IMR-90 (cell line): ENCODE results near the gene C12orf60. TPM values are rescaled to one million over a fixed set of nuclear protein-coding genes. Genes with fewer than 3 reads are reported as not detected.

Experiments used
- ATAC-seq: fragments of 200-7000 bp; cut with Tn5 transposase; 2 replicates; pipeline ENCODE4 v1.9.1; 2020; ENCODE audit warnings: low read depth, mild to moderate bottlenecking, moderate library complexity
- BruUV-seq: library from RNA; stranded (reverse); fragments of 400-500 nt; replicated peaks from 2 replicates; lab custom pipeline; 2021; lab: Mats Ljungman, UMichigan
- CTCF ChIA-PET: fragments of 300-600 bp; formaldehyde crosslinking; extraction: SDS; loops from one replicate; lab custom pipeline; 2021; ENCODE audit warnings: antibody characterized with exemption; lab: Yijun Ruan, JAX
- POLR2A ChIA-PET: fragments of 300-600 bp; sonication (Branson Sonifier 250); formaldehyde crosslinking; loops from one replicate; lab custom pipeline; 2022; ENCODE audit warnings: antibody characterized with exemption; ENCODE audit not compliant: unreplicated experiment; lab: Charles Lee
- DNase-seq: peaks from one replicate; pipeline ENCODE4 v3.0.0; 2013
- H2AFZ ChIP-seq: replicated peaks from 2 replicates; pipeline ENCODE3; 2013; ENCODE audit warnings: low read length, mild to moderate bottlenecking; ENCODE audit not compliant: poor library complexity
- H2AK5ac ChIP-seq: 2 replicates; pipeline ENCODE4 v1.6.1; 2013; ENCODE audit warnings: low read depth, low read length, inconsistent platforms
- H2AK9ac ChIP-seq: replicated peaks from 2 replicates; pipeline ENCODE3; 2013; ENCODE audit warnings: mild to moderate bottlenecking, low read depth, low read length, moderate library complexity; ENCODE audit not compliant: poor library complexity
- H2BK120ac ChIP-seq: 2 replicates; pipeline ENCODE4 v1.6.1; 2013; ENCODE audit warnings: low read depth, low read length, inconsistent platforms
- H2BK15ac ChIP-seq: 3 replicates; pipeline ENCODE4 v1.6.1; 2013; ENCODE audit warnings: low read depth, low read length, inconsistent platforms
- H2BK20ac ChIP-seq: 2 replicates; pipeline ENCODE4 v1.6.1; 2013; ENCODE audit warnings: low read depth, mild to moderate bottlenecking, inconsistent platforms, low read length, moderate library complexity
- H2BK5ac ChIP-seq: 2 replicates; pipeline ENCODE4 v1.6.1; 2013; ENCODE audit warnings: mild to moderate bottlenecking, low read depth, low read length, inconsistent platforms; ENCODE audit not compliant: poor library complexity, severe bottlenecking
- H3K14ac ChIP-seq: replicated peaks from 2 replicates; pipeline ENCODE4 v1.6.1; 2013; ENCODE audit warnings: low read depth, low read length, inconsistent platforms
- H3K18ac ChIP-seq: 2 replicates; pipeline ENCODE4 v1.6.1; 2013; ENCODE audit warnings: low read depth, low read length, control low read depth
- H3K23ac ChIP-seq: 2 replicates; pipeline ENCODE4 v1.6.1; 2013; ENCODE audit warnings: low read depth, low read length, inconsistent platforms
- H3K27ac ChIP-seq: 2 replicates; pipeline ENCODE4 v1.5.1; 2013; ENCODE audit warnings: mild to moderate bottlenecking, control low read depth, low read length; ENCODE audit not compliant: insufficient read depth
- H3K27me3 ChIP-seq: 2 replicates; pipeline ENCODE4 v1.6.1; 2013; ENCODE audit warnings: low read length; ENCODE audit not compliant: control insufficient read depth, insufficient read depth
- H3K36me3 ChIP-seq: 2 replicates; pipeline ENCODE4 v1.6.1; 2013; ENCODE audit warnings: low read length, mixed read lengths; ENCODE audit not compliant: control insufficient read depth, insufficient read depth
- H3K4ac ChIP-seq: 2 replicates; pipeline ENCODE4 v1.6.1; 2013; ENCODE audit warnings: low read depth, low read length, inconsistent platforms
- H3K4me1 ChIP-seq: 2 replicates; pipeline ENCODE4 v1.6.1; 2013; ENCODE audit warnings: low read length, mixed read lengths; ENCODE audit not compliant: control insufficient read depth, insufficient read depth
- H3K4me2 ChIP-seq: 2 replicates; pipeline ENCODE4 v1.6.1; 2013; ENCODE audit warnings: low read depth, mild to moderate bottlenecking, control low read depth, low read length, moderate library complexity
- H3K4me3 ChIP-seq: 2 replicates; pipeline ENCODE4 v1.5.1; 2013; ENCODE audit warnings: low read depth, mild to moderate bottlenecking, control low read depth, low read length, moderate library complexity; ENCODE audit not compliant: insufficient read depth
- H3K56ac ChIP-seq: 2 replicates; pipeline ENCODE4 v1.6.1; 2013; ENCODE audit warnings: low read length, inconsistent platforms; ENCODE audit not compliant: insufficient read depth; ENCODE audit errors: extremely low read depth
- H3K79me1 ChIP-seq, 2 experiments: 2 replicates each; pipeline ENCODE4 v1.6.1; 2013; ENCODE audit warnings: low read length in 2 of 2, inconsistent platforms in 1 of 2, low read depth in 1 of 2
- H3K9ac ChIP-seq: 2 replicates; pipeline ENCODE4 v1.6.1; 2013; ENCODE audit warnings: low read depth, low read length, control low read depth
- H3K9me1 ChIP-seq: 2 replicates; pipeline ENCODE4 v1.6.1; 2013; ENCODE audit warnings: low read length, inconsistent platforms; ENCODE audit not compliant: insufficient read depth
- H3K9me3 ChIP-seq: 2 replicates; pipeline ENCODE4 v1.6.1; 2013; ENCODE audit warnings: low read length; ENCODE audit not compliant: control insufficient read depth, insufficient read depth
- H4K20me1 ChIP-seq: 2 replicates; pipeline ENCODE4 v1.6.1; 2013; ENCODE audit warnings: low read length, inconsistent platforms; ENCODE audit not compliant: insufficient read depth
- H4K5ac ChIP-seq: 2 replicates; pipeline ENCODE4 v1.6.1; 2013; ENCODE audit warnings: mild to moderate bottlenecking, low read depth, low read length, control low read depth
- H4K8ac ChIP-seq, 2 experiments: 2 replicates each; pipeline ENCODE4 v1.6.1; 2013; ENCODE audit warnings: low read depth in 2 of 2, low read length in 2 of 2, control low read depth in 1 of 2, inconsistent platforms in 1 of 2
- H4K91ac ChIP-seq: 2 replicates; pipeline ENCODE4 v1.6.1; 2013; ENCODE audit warnings: low read depth, low read length, inconsistent platforms; ENCODE audit not compliant: insufficient read depth
- MAFK ChIP-seq: IDR thresholded peaks from 2 replicates; pipeline ENCODE4 v1.6.1; 2012; ENCODE audit warnings: low read depth, low read length, improper control_type of control experiment
- MAZ ChIP-seq: IDR thresholded peaks from 2 replicates; pipeline ENCODE4 v1.6.1; 2012; ENCODE audit warnings: low read depth, mild to moderate bottlenecking, low read length, improper control_type of control experiment, moderate library complexity, borderline replicate concordance
- RAD21 ChIP-seq: IDR thresholded peaks from 2 replicates; pipeline ENCODE4 v1.6.1; 2012; ENCODE audit warnings: low read length, improper control_type of control experiment
- RCOR1 ChIP-seq: IDR thresholded peaks from 2 replicates; pipeline ENCODE4 v1.6.1; 2012; ENCODE audit warnings: mild to moderate bottlenecking, low read length, improper control_type of control experiment; ENCODE audit not compliant: insufficient replicate concordance
- RFX5 ChIP-seq: IDR thresholded peaks from 2 replicates; pipeline ENCODE4 v1.8.0; 2012; ENCODE audit warnings: low read depth, mild to moderate bottlenecking, low read length, moderate library complexity
- dilution Hi-C: fragments of 300-500 bp; cut with HindIII; formaldehyde crosslinking; loops from one replicate; pipeline ENCODE4 v1.14.3; 2018; ENCODE audit warnings: low sequenced_read_pairs; ENCODE audit not compliant: unreplicated experiment
- in situ Hi-C: fragments of 300-500 bp; cut with MboI; formaldehyde crosslinking; loops from 3 replicates; pipeline ENCODE4 v1.14.3; 2019; ENCODE audit warnings: low sequenced_read_pairs, inconsistent platforms, mixed read lengths
- intact Hi-C: fragments of 100-400 bp; cut with micrococcal nuclease; formaldehyde crosslinking; loops from 2 replicates; pipeline ENCODE4 v1.10.0; 2022
- polyA plus RNA-seq, 3 experiments: library from polyadenylated mRNA; depleted of rRNA; stranded (reverse); fragments of >200 nt; gene quantifications; 2 replicates each; pipeline ENCODE4 v1.2.3, GENCODE V29; 2012; ENCODE audit warnings: low replicate concordance in 1 of 3
- total RNA-seq: library from RNA; depleted of rRNA; stranded (reverse); fragments of >200 nt; gene quantifications from 2 replicates; pipeline ENCODE4 v1.2.3, GENCODE V29; 2012
- TF ChIP-seq, protein P1 (sequence below): fragments of 150-350 bp; IDR thresholded peaks from 2 replicates; pipeline ENCODE4 v1.6.1; 2017; ENCODE audit warnings: mild to moderate bottlenecking, antibody characterized with exemption, low read length, low read depth
- TF ChIP-seq, protein P2 (sequence below): fragments of 150-350 bp; IDR thresholded peaks from 2 replicates; pipeline ENCODE4 v1.6.1; 2016; ENCODE audit warnings: low read depth, mild to moderate bottlenecking, low read length, moderate library complexity, borderline replicate concordance

Gene C12orf60
- total and polyA plus RNA-seq, 2 of the 4 experiments (the other 2 are of a cell fraction): 1.1 TPM

DNA sequence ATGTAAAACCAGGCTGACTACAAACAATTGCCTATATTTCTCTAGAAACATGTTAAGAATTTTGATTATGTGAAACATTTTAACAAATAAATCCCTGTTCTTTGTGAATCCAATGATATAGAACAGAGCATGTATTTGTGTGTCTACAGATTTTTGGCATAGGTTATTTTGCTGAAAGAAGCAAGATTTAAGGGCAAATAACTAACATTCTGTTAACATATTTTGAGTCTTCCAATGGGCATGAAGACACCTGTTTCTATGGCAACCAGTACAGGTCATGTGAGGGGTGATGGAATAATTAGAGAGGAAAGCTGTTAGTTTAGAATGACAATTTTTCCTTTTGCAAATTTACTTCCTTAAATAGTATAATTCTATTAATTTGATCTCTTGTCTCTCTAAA is 31.0 kb downstream of the C12orf60 start:
- Histone ChIP-seq H3K9ac (no peak overlapping the region), H4K20me1 (peaks cover 4% of the 10 kb centered on the region), H4K5ac (no peak overlapping the region), H3K4me2 (no peak overlapping the region), H2BK20ac (no peak overlapping the region), H3K9me3 (no peaks in the 10 kb centered on the region), H3K27me3 (no peaks in the 10 kb centered on the region), H3K18ac (no peak overlapping the region), H3K27ac (no peak overlapping the region), H3K56ac (no peak overlapping the region), H2BK5ac (no peak overlapping the region), H3K4me3 (no peak overlapping the region), H3K4me1 (peaks cover 2% of the 10 kb centered on the region; the same call in 1 of the 2 replicates), H3K23ac (no peak overlapping the region), H4K8ac (no peak overlapping the region), H2AK5ac (no peak overlapping the region), H3K79me1 (no peaks in the 10 kb centered on the region), H2BK120ac (no peak overlapping the region), H2AK9ac (no peak overlapping the region), H3K14ac (no peak overlapping the region), H2AFZ (no peak overlapping the region), H4K91ac (no peak overlapping the region), H3K4ac (no peak overlapping the region), H2BK15ac (no peak overlapping the region), H3K36me3 (no peaks in the 10 kb centered on the region), H3K9me1 (peaks cover 3% of the 10 kb centered on the region)
- intact Hi-C loops: no loop called here
- CTCF ChIA-PET: no interaction called here
- dilution Hi-C loops: no loop called here
- DNase-seq (no peak), ATAC-seq (no peak)
- TF ChIP-seq RFX5 (no peak), MAZ (no peak), MAFK (no peak), RCOR1 (no peak), RAD21 (no peak)
- TF ChIP-seq, protein P1, sequence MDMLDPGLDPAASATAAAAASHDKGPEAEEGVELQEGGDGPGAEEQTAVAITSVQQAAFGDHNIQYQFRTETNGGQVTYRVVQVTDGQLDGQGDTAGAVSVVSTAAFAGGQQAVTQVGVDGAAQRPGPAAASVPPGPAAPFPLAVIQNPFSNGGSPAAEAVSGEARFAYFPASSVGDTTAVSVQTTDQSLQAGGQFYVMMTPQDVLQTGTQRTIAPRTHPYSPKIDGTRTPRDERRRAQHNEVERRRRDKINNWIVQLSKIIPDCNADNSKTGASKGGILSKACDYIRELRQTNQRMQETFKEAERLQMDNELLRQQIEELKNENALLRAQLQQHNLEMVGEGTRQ: no peak
- TF ChIP-seq, protein P2, sequence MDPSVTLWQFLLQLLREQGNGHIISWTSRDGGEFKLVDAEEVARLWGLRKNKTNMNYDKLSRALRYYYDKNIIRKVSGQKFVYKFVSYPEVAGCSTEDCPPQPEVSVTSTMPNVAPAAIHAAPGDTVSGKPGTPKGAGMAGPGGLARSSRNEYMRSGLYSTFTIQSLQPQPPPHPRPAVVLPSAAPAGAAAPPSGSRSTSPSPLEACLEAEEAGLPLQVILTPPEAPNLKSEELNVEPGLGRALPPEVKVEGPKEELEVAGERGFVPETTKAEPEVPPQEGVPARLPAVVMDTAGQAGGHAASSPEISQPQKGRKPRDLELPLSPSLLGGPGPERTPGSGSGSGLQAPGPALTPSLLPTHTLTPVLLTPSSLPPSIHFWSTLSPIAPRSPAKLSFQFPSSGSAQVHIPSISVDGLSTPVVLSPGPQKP: no peak
- POLR2A ChIA-PET: no interaction called here
- BruUV-seq: no TSS peak
- in situ Hi-C loops: no loop called here
